Measurements from ENCODE around the gene CACNA1I.

CACNA1I gene

DNA sequence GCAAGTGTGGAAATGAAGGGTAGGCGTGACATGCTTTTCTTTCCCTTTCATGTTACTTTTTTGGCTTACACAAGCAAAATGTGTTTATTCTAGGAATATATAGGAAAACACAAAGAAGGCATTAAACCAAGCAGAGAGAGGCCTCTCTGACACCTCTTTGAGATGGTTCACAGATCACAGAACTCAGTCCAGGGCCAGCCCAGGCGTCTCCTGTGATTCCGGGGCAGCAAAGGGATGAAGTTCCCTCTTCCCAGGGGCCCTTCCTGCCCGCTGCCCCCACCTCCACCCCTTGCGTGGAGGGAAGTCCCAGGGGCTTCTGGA, 78.0 kb downstream of the CACNA1I start:
- no peak for DNase-seq (ENCODE audit: low read depth in 2 of 2)

DNA sequence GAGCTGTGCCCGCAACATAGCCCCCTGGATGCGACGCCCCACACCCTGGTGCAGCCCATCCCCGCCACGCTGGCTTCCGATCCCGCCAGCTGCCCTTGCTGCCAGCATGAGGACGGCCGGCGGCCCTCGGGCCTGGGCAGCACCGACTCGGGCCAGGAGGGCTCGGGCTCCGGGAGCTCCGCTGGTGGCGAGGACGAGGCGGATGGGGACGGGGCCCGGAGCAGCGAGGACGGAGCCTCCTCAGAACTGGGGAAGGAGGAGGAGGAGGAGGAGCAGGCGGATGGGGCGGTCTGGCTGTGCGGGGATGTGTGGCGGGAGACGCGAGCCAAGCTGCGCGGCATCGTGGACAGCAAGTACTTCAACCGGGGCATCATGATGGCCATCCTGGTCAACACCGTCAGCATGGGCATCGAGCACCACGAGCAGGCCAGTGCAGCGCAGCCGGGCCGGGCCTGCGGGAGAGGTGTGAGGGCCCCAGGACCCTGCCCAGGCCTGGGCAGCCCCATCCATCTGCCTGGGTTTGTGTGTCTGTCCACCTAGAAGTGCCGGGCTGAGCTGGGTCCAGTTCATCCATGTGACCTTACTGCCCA, 79.0 kb downstream of the CACNA1I start:
- no peak for DNase-seq (ENCODE audit: low read depth in 2 of 2)

DNA sequence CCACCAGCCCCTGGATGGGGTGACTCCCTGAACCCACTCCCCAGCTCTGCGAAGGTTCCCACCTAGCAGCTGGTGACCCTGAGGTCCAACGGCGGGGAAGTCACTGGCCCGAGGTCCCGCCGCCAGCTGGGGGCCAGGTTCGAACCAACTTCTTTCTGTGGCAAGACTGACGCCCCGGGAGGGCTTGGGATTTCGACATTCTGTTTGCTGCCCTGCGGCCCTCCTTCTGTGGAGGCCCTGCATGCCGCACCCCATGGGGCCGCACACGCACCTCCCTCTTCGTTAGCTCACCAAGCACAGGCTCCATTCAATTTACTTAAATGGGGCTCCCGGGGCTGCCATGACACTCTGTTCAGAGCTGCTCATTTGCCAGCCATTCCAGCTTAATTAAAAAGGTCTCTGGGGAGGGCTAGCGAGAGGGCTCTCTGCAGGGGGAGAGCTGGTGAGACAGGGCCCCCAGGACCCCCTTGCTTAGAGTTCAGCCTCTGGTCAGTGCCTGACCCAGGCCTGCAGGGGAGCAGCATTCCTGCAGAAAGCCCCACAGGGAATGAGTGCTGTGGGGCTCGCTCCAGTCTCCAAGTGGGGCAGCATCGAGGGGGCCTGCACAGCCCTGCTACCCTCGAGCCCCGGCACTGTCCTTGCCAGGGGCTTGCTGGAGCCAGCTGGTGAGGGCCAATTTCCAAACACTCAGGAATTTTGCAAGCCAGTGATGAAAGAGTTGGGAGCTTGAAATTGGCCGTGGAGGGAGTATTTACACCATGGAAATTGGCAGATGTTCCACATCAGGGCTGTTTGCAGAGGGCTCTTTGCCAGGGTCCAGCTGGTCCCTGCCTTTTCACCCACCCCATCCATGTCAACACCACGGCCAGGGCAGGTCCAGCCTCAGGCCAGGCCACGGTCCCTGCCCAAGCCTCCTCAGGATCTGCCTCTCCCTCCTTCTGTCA, 80.8 kb downstream of the CACNA1I start:
- no peak for DNase-seq (ENCODE audit: low read depth in 2 of 2)

DNA sequence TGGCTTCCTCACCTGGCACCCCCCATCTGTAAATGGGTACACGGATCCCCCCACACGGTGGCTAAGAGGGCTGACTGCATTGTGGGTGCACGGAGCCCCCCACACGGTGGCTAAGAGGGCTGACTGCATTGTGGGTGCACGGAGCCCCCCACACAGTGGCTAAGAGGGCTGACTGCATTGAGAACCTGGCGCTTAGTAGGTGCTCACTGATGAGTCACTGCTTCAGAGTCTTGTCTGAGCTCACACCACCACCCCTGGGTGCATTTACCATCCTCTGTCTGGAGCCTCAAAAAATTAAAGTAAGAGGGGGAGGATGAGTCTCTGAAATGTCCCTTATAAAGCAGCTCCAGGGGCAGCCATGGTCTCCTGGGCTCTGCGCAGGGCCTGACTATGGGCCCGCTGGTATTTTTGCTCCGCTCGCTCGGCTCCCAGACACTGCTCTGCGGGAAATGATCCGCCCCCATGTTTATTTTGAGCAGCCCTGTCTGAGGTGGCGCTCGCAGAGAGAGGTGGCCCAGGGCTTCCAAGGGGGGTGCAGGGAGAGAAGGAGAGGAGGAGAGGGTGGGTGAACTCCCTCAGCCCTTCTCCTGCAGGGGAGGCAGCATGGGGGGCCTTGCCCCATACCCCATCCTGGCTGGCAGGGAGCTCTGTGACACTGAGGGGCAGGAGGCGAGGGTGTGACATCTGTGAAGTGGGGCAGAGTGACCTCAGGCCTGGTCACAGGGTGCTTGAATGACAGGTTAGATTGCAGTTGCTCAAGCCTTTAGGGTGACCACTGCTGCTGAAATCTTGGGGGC, 82.6 kb downstream of the CACNA1I start:
- no peak for DNase-seq (ENCODE audit: low read depth in 2 of 2)

DNA sequence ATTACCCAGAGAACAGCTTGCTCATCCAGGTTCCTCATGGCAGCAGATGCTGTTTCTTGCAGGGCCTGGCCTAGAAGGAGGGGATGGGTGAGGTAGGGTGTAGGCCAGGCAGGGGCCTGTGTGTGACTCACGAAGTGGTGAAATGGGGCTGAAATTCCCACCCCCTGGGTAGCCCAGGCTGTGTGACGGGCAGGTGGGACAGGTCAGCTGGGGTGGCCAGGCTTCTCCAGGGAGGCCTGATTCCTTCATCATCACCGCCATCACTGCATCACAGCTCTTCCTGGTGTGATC, 83.2 kb downstream of the CACNA1I start:
- no peak for DNase-seq (ENCODE audit: low read depth in 2 of 2)

DNA sequence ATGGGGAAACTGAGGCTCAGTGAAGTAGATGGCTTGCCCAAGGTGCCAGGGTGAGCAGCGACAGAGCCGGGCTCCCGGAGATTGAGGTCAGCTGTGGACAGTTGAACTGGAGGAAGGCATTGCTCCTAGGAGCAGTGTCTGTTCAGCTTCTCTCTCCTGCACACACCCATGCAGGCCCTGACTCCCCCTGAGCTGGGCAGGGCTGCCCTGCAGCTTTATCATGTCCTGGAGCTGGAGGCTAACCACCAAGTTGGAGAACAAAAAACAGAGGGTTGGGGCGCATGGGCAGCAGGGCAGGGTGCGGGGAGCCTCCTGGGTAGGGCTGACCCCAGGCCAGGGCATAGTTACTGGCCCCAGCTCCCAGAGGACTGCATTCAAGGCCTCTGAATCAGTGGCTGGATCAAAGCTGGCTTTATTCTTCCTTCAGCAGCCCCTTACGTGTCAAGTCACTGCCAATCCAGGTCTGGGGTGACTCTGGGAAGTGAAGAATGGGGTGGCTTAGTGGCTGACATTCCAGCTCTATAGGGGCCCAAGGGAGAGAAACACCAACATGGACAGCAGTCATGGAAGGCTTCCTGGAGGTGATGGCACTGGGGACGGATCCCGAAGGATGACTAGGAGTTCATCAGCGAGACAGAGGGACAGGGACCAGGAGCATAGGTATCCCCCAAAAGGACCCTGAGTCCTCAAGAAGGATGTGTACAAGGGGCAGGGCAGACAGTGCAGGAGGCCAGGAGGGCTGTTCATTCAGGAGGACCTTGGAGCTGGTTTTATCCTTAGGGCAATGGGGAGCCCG, 83.8 kb downstream of the CACNA1I start:
- no peak for DNase-seq (ENCODE audit: low read depth in 2 of 2)

DNA sequence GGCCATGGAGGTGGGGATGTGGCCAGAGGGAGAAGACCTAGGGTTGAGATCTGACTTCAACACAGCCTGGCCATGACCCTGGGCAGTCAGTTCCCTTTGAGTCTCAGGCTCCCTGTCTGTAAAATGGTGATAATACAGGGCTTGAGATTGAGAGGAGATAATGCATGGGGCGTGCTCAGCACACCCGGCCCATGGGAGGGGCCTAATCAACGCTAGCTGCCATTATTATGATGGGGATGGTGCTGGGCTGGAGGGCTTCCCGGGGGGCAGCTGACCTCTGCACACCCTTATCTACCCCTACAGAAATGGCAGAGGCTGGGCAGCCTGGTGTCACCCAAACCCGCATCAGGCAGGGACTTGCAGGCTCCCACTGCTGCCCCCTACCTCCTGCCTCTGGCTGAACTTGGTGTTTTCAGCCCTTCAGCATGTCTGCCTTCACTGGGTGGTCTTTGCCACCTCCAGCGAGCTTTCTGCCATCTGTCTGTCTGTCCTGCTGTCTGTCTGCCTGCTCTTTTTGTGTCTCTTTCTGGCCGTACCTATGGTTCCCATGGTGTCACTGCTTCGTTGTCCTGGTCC, 84.5 kb downstream of the CACNA1I start:
- no peak for DNase-seq (ENCODE audit: low read depth in 2 of 2)

DNA sequence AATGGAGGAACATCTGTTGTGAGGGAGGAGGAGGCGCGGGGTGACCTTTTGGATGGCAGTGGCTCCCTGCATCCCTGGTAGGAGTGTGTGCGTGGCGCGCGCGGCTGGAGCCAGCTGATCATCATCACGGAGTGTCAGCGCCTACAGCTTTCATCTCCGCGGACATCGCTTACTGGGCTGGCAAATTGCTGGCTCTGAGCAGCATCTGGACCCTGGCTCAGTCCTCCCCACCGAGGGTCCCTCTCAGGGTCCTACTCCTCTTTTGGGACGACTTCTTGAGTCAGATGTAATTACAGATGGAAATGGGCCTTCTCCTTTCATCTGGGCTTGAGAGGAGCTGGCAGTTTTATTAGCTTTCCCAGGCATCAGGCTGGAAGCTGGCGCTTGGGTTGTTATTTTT, 85.3 kb downstream of the CACNA1I start:
- no peak for DNase-seq (ENCODE audit: low read depth in 2 of 2)

DNA sequence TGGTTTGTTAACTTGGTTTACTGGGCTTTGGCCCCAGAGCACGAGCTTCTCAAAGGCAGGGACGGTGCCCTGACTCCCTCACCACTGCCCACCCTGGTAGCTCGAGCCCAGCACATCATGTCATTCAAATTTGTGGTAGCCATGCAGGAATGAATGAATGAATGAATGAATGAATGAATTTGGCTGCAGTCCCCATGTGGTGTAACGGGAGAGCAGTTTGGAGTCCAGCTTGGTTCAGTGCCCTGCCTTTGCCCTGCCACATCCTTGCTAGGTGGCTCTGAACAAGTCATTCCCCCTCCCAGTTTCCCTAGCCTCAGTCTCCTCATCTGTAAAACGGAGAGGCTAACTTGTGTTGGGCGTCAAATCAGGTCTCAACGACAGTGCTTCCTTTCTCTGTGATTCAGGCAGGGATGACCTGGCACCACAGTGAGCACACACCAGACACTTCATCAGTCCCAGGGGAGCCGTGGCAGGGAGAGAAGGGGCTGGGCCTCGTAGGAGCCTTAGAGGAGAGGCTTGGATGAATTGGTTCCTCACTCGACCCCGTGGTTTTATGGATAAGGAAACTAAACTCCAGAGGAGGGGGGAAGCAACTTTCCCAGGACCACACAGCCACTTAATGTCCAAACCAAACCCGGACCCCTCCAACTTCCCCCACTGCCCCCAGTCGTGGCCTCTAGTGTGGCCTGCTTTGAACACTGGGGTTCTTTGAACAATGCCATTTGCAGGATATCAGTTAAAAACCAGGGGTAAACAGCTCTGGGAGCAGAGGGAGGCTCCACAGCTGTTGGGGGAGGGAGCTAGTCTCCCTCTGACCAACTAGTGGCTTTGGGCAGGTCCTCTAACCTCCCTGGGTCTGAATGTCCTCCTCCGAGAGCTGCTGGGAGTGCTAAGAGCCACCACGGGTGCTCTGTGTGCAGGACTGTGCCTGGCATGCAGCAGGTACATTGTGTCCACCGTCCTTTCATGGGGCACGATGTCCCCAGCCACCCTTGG, 86.2 kb downstream of the CACNA1I start:
- DNase-seq (ENCODE audit: low read depth in 2 of 2), result no peak

DNA sequence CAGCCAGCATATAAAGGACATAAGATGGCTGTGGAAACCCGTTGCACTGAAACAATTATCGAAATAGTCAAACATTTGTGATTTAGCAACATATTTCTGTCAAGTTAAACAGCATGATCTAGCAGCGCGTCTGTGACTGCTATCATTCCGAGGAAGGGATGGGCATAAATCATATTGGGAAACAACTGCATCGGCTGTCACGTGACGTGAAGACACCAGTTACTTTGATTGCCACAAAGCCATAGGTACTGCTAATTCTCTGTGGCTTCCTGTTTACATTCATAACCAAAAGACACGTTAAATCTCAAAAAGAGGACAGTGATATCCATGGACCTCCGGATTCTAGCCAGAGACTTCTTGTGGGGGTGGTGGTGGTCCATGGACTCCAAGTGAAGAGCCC, 87.8 kb downstream of the CACNA1I start:
- no peak for DNase-seq (ENCODE audit: low read depth in 2 of 2)

DNA sequence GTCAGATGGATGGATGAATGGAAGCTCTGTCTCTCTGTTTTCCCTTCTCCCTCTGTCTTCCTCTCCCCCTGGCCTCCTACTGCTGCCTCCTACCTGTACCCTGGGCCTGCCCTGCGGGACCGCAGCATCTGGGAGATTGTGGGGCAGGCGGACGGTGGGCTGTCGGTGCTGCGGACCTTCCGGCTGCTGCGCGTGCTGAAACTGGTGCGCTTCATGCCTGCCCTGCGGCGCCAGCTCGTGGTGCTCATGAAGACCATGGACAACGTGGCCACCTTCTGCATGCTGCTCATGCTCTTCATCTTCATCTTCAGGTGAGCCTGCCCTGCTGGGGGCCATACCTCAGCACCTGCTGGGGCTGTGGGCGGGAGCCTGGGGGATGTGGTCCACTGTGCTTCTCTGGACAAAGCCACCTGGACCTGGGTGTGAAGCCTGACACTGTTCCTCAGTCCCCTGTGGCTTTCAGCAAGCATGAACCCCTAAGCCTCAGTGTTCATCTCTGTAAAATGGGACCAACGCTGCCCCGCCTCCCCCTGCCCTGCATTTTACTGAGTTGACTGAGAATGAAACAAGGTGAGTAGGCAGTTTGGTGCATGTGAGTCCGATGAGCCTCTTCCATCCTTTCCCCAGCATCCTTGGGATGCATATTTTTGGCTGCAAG, 88.4 kb downstream of the CACNA1I start:
- no peak for DNase-seq (ENCODE audit: low read depth in 2 of 2)

DNA sequence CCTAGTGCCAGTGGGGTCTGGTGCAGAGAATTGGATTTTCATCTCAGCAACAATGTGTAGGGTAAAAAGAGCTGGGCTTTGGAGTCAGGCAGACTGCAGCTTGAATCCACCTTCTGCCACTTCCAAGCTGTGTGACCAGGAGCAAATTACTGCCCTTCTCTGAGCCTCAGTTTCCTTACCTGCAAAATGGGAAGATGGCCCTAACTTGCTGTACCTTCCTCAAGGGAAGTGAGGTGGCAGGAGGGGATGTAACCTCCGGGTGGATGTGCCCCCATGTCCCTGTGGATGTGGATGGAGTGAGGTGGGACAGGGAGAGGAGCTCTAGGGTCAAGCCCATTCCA, 90.9 kb downstream of the CACNA1I start:
- DNase-seq (ENCODE audit: low read depth in 2 of 2), result no peak

DNA sequence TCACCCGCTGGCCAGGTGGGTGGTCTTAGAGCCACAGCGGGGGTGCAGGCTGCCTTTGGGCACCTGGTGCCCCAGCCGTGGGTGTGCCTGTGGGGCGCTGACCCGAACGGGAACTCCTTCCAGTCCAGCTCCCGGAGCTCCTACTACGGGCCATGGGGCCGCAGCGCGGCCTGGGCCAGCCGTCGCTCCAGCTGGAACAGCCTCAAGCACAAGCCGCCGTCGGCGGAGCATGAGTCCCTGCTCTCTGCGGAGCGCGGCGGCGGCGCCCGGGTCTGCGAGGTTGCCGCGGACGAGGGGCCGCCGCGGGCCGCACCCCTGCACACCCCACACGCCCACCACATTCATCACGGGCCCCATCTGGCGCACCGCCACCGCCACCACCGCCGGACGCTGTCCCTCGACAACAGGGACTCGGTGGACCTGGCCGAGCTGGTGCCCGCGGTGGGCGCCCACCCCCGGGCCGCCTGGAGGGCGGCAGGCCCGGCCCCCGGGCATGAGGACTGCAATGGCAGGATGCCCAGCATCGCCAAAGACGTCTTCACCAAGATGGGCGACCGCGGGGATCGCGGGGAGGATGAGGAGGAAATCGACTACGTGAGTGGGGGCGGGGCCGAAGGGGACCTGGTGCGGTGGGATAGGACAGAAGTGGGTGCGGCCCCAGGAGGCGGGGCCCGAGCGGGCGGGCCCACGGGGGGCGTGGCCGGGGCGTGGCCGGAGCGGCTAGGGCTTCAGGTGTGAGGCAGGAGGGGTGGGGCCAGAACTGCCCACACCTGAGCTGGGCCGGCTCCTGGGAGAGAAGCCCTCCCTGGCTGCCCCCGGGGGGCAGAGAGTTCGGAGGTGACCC, 91.5 kb downstream of the CACNA1I start:
- peak; percentile 38 to 43 for DNase-seq (ENCODE audit: low read depth in 2 of 2)

DNA sequence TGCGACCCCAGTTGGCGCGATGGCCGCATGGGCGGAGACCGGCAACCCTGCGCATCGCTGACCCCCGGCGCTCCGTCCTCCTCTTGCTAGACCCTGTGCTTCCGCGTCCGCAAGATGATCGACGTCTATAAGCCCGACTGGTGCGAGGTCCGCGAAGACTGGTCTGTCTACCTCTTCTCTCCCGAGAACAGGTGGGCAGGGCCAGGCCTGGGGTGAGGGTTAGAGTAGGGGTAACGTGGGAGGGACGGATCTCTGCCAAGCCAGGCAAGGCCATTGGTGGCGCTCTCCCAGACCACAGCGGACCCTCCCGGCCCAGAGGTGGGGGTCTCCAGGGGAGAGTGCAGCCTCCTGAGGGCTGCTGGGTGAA, 92.1 kb downstream of the CACNA1I start:
- DNase-seq (ENCODE audit: low read depth in 2 of 2), result no peak

DNA sequence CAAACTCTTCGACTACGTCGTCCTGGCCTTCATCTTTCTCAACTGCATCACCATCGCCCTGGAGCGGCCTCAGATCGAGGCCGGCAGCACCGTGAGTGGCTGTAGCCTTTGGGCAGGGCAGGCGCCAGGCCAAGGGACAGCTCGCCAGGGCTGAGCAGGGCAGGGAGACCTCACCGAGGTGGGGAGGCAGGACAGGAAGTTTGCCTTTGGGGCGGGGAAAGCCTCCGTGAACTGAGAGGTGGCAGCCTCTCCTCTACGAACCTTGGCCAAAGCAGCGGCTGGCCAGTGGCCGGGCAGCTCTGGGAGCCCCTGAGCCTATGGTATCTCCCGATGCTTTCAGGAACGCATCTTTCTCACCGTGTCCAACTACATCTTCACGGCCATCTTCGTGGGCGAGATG, 93.2 kb downstream of the CACNA1I start:
- DNase-seq (ENCODE audit: low read depth in 2 of 2), result no peak

DNA sequence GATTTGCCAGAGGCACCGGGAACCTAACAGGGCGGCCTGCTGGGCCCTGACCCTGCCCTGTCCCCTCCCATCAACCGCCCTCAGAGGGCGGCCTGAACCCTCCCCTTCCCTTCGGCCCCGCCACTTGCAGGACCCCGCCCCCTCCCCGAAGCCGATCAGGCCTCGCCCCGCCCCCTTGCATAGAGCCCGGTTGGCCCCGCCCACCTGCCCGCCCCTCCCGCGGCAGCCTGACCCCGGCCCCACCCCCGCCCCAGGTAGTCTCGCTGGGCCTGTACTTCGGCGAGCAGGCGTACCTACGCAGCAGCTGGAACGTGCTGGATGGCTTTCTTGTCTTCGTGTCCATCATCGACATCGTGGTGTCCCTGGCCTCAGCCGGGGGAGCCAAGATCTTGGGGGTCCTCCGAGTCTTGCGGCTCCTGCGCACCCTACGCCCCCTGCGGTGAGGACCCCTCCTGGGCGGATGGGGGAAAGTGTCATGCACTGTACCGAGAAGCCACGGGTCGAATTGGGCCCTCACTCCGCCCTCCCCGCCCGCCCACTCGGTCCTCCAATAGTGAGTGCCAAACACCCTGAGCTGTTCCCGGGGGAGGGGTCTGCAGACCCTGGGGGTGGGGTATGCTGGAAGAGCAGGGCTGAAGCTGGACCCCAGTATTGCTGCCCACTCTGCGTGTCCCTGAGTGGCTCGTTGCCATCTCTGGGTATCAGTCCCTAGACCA, 94.1 kb downstream of the CACNA1I start:
- no peak for DNase-seq (ENCODE audit: low read depth in 2 of 2)

DNA sequence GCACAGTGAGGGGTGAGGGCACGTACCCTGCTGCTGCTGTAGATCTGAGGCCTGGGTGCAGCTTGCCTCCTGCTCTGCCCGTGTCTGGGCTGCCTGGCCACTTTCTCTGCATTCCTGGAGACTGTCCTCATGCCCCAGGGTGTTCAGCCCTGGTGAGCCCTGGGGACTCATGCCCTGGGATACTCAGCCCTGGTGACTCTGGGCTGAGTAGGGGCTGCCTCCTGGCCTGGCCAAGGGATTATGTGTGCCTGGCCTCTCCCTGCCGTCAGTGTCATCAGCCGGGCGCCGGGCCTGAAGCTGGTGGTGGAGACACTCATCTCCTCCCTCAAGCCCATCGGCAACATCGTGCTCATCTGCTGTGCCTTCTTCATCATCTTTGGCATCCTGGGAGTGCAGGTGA, 94.7 kb downstream of the CACNA1I start:
- no peak for DNase-seq (ENCODE audit: low read depth in 2 of 2)

DNA sequence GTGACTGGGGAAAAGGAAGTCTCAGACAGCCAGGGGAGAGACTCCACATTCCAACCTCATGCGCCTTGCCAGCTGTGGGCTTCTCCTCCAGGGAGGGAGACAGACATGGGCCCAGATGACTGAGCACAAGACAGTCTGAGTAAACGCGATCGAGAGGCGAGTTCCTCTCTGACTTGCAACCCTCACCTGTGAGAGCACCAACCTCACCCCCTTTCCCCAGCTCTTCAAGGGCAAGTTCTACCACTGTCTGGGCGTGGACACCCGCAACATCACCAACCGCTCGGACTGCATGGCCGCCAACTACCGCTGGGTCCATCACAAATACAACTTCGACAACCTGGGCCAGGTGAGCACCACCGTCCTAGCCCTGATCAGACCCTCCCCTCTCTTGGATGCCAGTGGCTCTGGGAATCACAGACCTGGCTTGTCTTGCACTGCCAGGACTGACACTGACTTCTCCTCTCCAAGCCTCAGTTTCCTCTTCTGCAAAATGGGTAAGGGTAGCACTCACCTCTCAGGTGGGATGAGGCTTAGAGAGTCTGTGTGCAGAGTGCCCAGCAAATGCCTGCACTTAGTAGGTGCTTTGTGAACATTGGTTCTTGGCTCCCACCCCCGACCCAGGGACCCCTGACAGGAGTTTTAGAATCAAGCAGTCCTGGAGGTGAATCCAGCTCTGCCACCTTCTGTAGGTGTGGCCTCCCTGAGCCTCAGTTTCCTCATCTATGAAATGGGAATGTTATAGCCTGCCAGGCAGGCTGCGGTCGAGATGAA, 95.3 kb downstream of the CACNA1I start:
- DNase-seq (ENCODE audit: low read depth in 2 of 2), result no peak
